CD4-positive, alpha-beta T cell treated with Interleukin-6 at 100 ng/mL for 8 hours (primary cell): Measurements from ENCODE around the gene LDAH.

Source experiments
- DNase-seq: peaks from one replicate; pipeline ENCODE4 v3.0.0-alpha.2; 2020; ENCODE audit warnings: mixed read lengths, low spot score

The LDAH gene

DNA sequence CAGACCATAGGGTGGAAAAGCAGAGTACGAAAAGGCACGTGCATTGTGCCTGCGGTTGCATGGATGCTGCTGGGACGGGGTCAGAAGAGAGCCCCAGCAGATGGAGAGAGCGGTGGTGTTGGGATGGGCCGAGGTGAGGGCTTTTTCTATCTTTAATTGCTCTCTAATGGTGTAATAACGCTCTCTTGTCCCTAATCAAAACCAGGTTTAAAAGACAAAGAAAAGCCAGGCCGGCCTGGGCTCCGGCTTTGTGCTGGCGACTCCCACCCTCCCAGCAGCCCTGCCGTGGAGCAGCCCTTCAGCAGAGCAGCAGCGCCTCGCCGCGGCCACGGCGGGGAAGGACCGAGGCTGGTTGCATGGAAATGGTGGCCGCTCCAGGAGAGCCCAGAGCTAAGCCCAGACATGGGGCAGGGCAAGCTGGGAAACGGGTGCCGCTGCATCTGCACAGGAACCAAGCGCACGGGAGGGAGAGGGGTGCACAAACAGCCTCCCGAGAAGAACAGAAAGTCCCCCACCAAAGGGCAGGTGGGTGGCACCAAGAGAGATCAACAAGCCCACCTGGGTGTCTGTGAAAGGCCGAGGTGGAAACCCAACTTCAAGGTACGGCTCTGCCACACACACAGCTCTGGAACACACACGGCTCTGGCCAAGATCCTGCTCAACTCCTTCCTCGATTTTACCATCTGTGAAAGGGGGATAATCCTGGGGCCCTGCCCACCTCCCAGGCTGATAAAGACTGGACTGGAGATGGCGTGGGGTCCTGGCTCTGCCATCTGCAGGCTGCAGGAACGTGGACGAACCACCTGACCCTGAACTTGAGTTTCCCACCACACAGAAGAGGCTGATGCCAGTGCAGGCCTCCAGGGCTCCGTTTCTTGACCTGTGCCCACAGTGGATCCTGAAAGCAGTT, 187.0 kb downstream of the LDAH start:
- DNase-seq, result no peak

DNA sequence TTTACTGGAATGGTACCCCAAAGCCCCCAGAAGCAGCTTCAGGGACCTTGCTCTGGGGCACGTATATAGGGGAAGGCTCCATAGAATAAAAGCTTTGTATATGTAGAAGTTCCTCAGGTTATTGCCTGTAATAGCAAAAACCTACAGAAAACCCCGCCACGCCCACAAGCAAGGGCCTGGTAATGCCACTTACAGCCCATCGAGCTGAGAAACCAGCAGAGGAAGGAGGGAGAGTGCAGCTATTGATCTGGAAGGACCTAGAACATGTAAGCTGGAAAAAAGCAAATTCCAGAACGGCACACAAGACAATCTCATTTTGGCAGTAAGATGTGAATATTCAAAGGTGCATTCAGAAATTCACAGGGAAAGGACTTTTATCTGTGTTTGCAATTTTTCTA, 187.8 kb downstream of the LDAH start:
- no peak for DNase-seq

DNA sequence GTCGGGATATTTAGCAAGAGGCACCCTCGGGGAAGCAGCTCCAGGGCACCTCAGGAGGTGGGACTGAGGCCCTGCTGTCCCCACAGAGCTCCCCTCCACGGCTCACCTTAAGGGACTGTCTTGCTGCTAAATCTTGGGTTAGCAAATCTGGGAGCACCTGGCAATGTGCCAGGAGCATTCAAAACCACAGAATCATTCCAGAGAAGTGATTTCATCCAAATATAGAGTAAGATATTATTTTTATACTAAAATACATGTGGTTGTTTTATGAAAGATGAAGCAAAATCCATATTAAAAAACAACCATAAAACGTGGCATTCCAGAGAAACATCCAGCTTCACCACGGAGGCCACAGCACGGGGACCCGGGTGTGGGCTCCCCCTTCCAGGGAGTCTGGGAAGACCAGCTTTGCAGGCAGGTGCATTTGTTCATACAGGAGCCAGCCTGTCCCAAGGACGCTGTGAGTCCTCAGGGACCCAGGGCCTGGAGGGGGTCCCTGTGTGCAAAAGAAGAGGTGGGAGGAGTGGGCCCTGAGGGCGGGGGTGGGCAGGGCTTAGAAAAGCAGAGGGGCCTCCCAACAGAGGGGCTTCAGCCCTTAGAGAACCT, 188.3 kb downstream of the LDAH start:
- DNase-seq, result no peak
